Kidney epithelial cell (primary cell): Measurements from ENCODE around the gene SPINK8. TPM values are rescaled to one million over a fixed set of nuclear protein-coding genes. Genes with fewer than 3 reads are reported as not detected.

Experiments
- DNase-seq: peaks from one replicate; pipeline ENCODE4 v3.0.0-alpha.2; 2010; ENCODE audit warnings: low read depth
- H3K27me3 ChIP-seq: 2 replicates; pipeline ENCODE4 v1.6.0; 2011; ENCODE audit warnings: low read length; ENCODE audit not compliant: control insufficient read depth, insufficient read depth
- H3K36me3 ChIP-seq: 2 replicates; pipeline ENCODE4 v1.5.1; 2011; ENCODE audit warnings: low read length; ENCODE audit not compliant: control insufficient read depth, insufficient read depth
- H3K4me3 ChIP-seq: 2 replicates; pipeline ENCODE4 v1.5.1; 2011; ENCODE audit warnings: low read depth, mild to moderate bottlenecking, control low read depth, low read length
- total RNA-seq: library from RNA; depleted of rRNA; stranded (reverse); fragments of >200 nt; gene quantifications from 2 replicates; pipeline ENCODE4 v1.2.3, GENCODE V29; 2015
- TF ChIP-seq, protein P1 (sequence below): IDR thresholded peaks from 2 replicates; pipeline ENCODE4 v1.5.1; 2011; ENCODE audit warnings: mild to moderate bottlenecking, moderate library complexity, low read length, control low read depth, inconsistent platforms; ENCODE audit not compliant: insufficient read depth, poor library complexity, severe bottlenecking

The SPINK8 gene
- total RNA-seq, 1 donor from 2014 or later: not detected

DNA sequence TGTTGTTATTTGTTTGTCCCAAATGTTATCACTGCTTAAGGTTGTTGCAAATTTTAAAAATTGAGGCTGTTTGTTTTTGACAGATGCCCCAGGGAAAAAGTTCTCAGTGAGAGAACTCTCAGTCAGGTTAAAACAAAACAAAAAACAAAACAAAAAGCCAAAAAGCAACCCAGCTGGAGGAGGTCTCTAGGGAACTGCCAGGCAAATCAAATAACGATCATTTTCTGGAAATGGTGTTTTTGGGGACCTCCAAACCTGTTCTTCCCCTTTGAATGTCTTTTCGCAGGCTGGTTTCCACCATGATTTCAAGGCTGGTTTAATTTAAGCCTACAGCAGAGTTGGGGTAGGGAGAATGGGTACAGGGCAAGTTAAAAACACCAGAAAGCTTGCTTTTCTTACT, 27.2 kb downstream of the SPINK8 start:
- TF ChIP-seq, protein P1, sequence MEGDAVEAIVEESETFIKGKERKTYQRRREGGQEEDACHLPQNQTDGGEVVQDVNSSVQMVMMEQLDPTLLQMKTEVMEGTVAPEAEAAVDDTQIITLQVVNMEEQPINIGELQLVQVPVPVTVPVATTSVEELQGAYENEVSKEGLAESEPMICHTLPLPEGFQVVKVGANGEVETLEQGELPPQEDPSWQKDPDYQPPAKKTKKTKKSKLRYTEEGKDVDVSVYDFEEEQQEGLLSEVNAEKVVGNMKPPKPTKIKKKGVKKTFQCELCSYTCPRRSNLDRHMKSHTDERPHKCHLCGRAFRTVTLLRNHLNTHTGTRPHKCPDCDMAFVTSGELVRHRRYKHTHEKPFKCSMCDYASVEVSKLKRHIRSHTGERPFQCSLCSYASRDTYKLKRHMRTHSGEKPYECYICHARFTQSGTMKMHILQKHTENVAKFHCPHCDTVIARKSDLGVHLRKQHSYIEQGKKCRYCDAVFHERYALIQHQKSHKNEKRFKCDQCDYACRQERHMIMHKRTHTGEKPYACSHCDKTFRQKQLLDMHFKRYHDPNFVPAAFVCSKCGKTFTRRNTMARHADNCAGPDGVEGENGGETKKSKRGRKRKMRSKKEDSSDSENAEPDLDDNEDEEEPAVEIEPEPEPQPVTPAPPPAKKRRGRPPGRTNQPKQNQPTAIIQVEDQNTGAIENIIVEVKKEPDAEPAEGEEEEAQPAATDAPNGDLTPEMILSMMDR: no peak
- no peak overlapping the region for H3K4me3 ChIP-seq

DNA sequence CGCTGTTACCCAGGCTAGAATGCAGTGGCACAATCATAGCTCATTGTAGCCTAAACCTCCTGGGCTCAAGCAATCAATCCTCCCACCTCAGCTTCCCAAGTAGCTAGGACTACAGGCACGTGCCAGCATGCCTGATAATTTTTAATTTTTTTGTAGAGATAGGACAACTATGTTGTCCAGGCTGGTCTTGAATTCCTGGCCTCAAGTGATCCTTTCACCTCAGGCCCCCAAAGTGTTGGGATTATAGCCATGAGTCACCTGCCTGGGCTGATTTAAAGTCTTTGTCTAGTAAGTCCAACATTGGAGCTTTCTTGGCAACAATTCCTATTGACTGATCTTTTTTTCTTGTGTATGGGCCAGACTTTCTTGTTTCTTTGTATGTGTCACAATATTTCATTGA, 28.1 kb downstream of the SPINK8 start:
- TF ChIP-seq, protein P1: no peak
- Histone ChIP-seq H3K36me3 (no peaks in the 10 kb centered on the region), H3K27me3 (peaks cover 3% of the 10 kb centered on the region), H3K4me3 (no peak overlapping the region)
- DNase-seq: no peak

More for the DNA sequence above, 27.2 kb downstream of the SPINK8 start:
- no peaks in the 10 kb centered on the region for H3K36me3 ChIP-seq
- peaks cover 3% of the 10 kb centered on the region for H3K27me3 ChIP-seq
- DNase-seq: no peak

DNA sequence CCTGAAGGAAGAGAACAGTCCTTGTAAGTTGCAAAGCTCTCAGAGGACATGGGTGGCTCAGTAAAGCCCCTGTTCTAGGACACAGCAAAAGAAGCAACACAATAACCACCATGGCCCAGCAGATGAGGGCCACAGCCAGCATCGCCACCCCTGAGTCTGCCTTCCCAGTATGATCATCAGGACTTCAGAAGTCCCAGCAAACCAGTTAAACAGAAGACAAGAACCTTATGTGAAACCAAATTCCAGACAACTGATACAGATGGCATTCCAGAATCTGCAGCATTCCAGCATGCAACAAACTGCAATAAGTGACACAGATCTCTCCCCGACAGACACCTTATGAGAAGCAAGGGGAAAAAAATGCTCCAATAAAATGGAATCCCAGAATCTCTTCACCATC, 30.4 kb downstream of the SPINK8 start:
- Histone ChIP-seq H3K4me3 (no peak overlapping the region), H3K36me3 (no peaks in the 10 kb centered on the region), H3K27me3 (peaks cover 3% of the 10 kb centered on the region)
- TF ChIP-seq, protein P1: no peak
- DNase-seq: no peak

DNA sequence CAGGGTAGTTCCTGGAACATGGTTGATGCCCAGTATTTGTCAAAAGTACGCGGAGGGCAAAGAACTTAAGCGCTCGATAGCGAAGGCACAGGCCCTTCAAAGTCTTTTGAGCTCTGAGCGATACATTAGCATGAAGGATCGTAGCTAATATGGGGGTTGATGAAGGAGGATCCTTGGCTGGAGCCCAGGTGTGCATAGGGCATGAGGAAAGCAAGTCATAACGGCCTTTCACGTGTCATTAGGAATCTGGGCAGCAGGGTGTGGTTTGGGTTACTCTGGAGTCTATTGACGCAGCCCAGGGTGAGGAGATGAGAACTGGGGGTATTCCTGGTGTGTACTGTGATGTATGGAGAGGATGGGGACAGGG, 31.7 kb downstream of the SPINK8 start:
- H3K4me3 ChIP-seq: peak overlapping the region; percentile 93
- H3K27me3 ChIP-seq: peaks cover 3% of the 10 kb centered on the region
- no peak for DNase-seq
- TF ChIP-seq, protein P1: no peak
- H3K36me3 ChIP-seq: no peaks in the 10 kb centered on the region

DNA sequence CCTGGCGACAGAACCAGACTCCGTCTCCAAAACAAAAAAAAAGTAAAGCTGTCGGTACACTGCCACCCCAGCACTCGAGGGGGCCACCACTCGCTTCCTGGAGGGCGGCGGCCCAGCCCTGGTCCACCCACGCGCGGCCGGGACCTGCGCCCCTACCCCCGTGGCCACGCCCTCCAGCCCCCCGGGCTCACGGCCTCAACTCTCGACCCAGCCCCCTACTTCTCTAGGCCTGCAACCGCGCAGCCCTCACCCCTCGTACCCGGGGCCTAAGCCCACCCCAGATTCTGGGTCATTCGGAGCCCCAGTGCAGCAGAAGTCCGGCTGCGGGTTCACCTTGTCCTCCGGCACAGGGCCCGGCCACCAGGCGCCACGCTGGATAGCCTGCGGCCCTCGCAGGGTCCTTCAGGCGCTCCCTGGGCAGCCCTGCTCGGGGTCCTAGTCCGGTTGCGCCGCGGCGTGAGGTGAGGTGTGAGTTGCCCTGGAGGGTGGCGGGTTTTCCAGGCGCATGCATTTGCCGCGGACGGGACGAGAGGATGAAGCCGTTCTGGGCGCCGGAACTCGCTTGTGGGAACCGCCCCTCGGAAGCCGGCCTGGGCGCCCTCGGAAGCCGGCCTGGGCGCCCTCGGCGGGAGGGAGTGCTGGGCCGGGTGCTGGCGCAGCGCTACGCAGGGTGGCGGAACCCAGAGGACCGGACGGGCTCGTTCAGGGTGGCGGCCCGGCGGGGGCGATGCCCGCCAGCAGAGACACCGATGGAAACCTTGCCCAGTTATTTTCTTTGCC, 32.3 kb downstream of the SPINK8 start, which contains the start of gene NME6:
NME6 (minus strand) TSS at position 348 of the 780 bp plus-strand sequence.
- TF ChIP-seq, protein P1: no peak
- no peaks in the 10 kb centered on the region for H3K27me3 ChIP-seq
- H3K36me3 ChIP-seq: no peaks in the 10 kb centered on the region
- DNase-seq: peak; percentile 53
- H3K4me3 ChIP-seq: peak within 1 kb of the TSS; percentile 93
